Activated CD4-positive, CD25-positive, alpha-beta regulatory T cell treated with anti-CD3 and anti-CD28 coated beads, Interleukin-2, amount 50 U/mL, for 16 hours (primary cell): ENCODE results near the gene AP2A2.

Experiments
- DNase-seq: peaks from one replicate; pipeline ENCODE4 v3.0.0-alpha.2; 2020; ENCODE audit warnings: low read depth, low spot score

The AP2A2 gene

GRCh38 chr11:925496-926301, at the start of gene AP2A2:
AP2A2 (plus strand) TSS chr11:925870; CDS start chr11:926022, 152 bp downstream.
- peak; percentile 83 for DNase-seq

GRCh38 chr11:876545-876944, 49.1 kb upstream of the AP2A2 start:
- DNase-seq: no peak

GRCh38 chr11:877565-877964, 48.1 kb upstream of the AP2A2 start:
- no peak for DNase-seq

GRCh38 chr11:880447-880846, 45.2 kb upstream of the AP2A2 start:
- DNase-seq: no peak

GRCh38 chr11:882596-882995, 43.1 kb upstream of the AP2A2 start:
- DNase-seq: no peak

GRCh38 chr11:883527-883926, 42.1 kb upstream of the AP2A2 start:
- DNase-seq: no peak

GRCh38 chr11:884578-885070, 41.0 kb upstream of the AP2A2 start:
- DNase-seq: no peak

GRCh38 chr11:886568-886967, 39.1 kb upstream of the AP2A2 start:
- no peak for DNase-seq

- no peak for DNase-seq
These were observed 38.1 kb upstream of the AP2A2 start for GRCh38 chr11:887589-887988.

- no peak for DNase-seq
These were observed 37.1 kb upstream of the AP2A2 start for GRCh38 chr11:888310-889212.

- no peak for DNase-seq
These were observed 36.4 kb upstream of the AP2A2 start for GRCh38 chr11:889257-889656.

GRCh38 chr11:889687-890475, 35.8 kb upstream of the AP2A2 start:
- no peak for DNase-seq

GRCh38 chr11:890794-891540, 34.7 kb upstream of the AP2A2 start:
- DNase-seq: no peak

- no peak for DNase-seq
These were observed 32.5 kb upstream of the AP2A2 start for GRCh38 chr11:893008-893654.

GRCh38 chr11:894575-895201, 31.0 kb upstream of the AP2A2 start:
- no peak for DNase-seq

- no peak for DNase-seq
These were observed 30.1 kb upstream of the AP2A2 start for GRCh38 chr11:895331-896110.

GRCh38 chr11:897253-898142, 28.2 kb upstream of the AP2A2 start:
- no peak for DNase-seq

GRCh38 chr11:898143-898511, 27.5 kb upstream of the AP2A2 start:
- DNase-seq: no peak
